Epithelial cell of esophagus (primary cell): ENCODE results near the gene ATG7.

Experiments used
- DNase-seq: peaks from one replicate; pipeline ENCODE4 v3.0.0; 2010; ENCODE audit warnings: low read depth
- H3K4me3 ChIP-seq: 2 replicates; pipeline ENCODE4 v1.5.1; 2011; ENCODE audit warnings: mild to moderate bottlenecking, low read length, control low read depth
- CTCF ChIP-seq: IDR thresholded peaks from 2 replicates; pipeline ENCODE4 v1.5.1; 2011; ENCODE audit warnings: low read depth, mild to moderate bottlenecking, low read length, control low read depth, inconsistent platforms; ENCODE audit not compliant: insufficient read depth; ENCODE audit errors: missing control alignments

ATG7 gene

GRCh38 chr3:11564577-11565001, 292.4 kb downstream of the ATG7 start:
- TF ChIP-seq CTCF: no peak
- H3K4me3 ChIP-seq: no peak overlapping the region
- DNase-seq: no peak

- no peak for DNase-seq
- no peak overlapping the region for H3K4me3 ChIP-seq
- no peak for TF ChIP-seq CTCF
Observed at GRCh38 chr3:11565072-11565471, 292.9 kb downstream of the ATG7 start.

GRCh38 chr3:11565492-11565891, 293.3 kb downstream of the ATG7 start:
- no peak for DNase-seq
- TF ChIP-seq CTCF: no peak
- no peak overlapping the region for H3K4me3 ChIP-seq

- no peak overlapping the region for H3K4me3 ChIP-seq
- no peak for DNase-seq
- no peak for TF ChIP-seq CTCF
Observed at GRCh38 chr3:11565932-11566331, 293.7 kb downstream of the ATG7 start.

GRCh38 chr3:11566478-11566877, 294.3 kb downstream of the ATG7 start:
- TF ChIP-seq CTCF: no peak
- DNase-seq: no peak
- no peak overlapping the region for H3K4me3 ChIP-seq

GRCh38 chr3:11566916-11567315, 294.7 kb downstream of the ATG7 start:
- TF ChIP-seq CTCF: no peak

More at GRCh38 chr3:11566916-11567315, 294.7 kb downstream of the ATG7 start:
- DNase-seq: no peak
- no peak overlapping the region for H3K4me3 ChIP-seq
